Breast epithelium (tissue), 4 donors: ENCODE data around the gene SERPINA12. TPM values are rescaled to one million over a fixed set of nuclear protein-coding genes. Genes with fewer than 3 reads are reported as not detected.

Experiments
- DNase-seq, 2 donors: peaks; one replicate each; pipeline ENCODE4 v3.0.0-alpha.2; 2019; ENCODE audit warnings: low spot score in 2 of 2
- H3K27ac ChIP-seq, 2 donors: fragments of 200-600 bp; sonication (generic) in 1 of 2; one replicate each; pipeline ENCODE4 v1.5.1; 2016 to 2019; ENCODE audit warnings: mild to moderate bottlenecking in 1 of 2
- H3K27me3 ChIP-seq, 2 donors: fragments of 200-600 bp; sonication (generic) in 1 of 2; one replicate each; pipeline versions ENCODE4 v1.5.1 to v1.6.0; 2017 to 2019; ENCODE audit warnings: control low read depth in 1 of 2, mild to moderate bottlenecking in 1 of 2
- H3K36me3 ChIP-seq: fragments of 200-600 bp; one replicate; pipeline ENCODE4 v1.5.1; 2019
- H3K4me1 ChIP-seq, 2 donors: fragments of 200-600 bp; sonication (generic); one replicate each; pipeline ENCODE4 v1.5.1; 2016 to 2019; ENCODE audit warnings: control low read depth in 1 of 2
- H3K4me3 ChIP-seq, 3 donors: fragments of 200-600 bp; sonication (generic); 1 replicate in 2 of 3; 2 replicates in 1 of 3; pipeline ENCODE4 v1.5.1; 2016 to 2019; ENCODE audit warnings: mild to moderate bottlenecking in 3 of 3, moderate library complexity in 2 of 3
- H3K9me3 ChIP-seq, 2 donors: fragments of 200-600 bp; sonication (generic) in 1 of 2; one replicate each; pipeline ENCODE4 v1.5.1; 2016 to 2019; ENCODE audit warnings: control low read depth in 1 of 2
- CTCF ChIP-seq, 3 donors: fragments of 450-650 bp; IDR thresholded peaks; one replicate each; pipeline ENCODE4 v1.5.1; 2016 to 2017; ENCODE audit warnings: antibody characterized with exemption in 3 of 3, mild to moderate bottlenecking in 3 of 3, moderate library complexity in 3 of 3
- POLR2A ChIP-seq: fragments of 450-650 bp; IDR thresholded peaks from one replicate; pipeline ENCODE4 v1.6.1; 2016; ENCODE audit warnings: antibody characterized with exemption, mild to moderate bottlenecking, moderate library complexity
- POLR2AphosphoS5 ChIP-seq, 3 donors: sonication (generic); formaldehyde crosslinking; IDR thresholded peaks; one replicate each; pipeline ENCODE4 v1.6.1; 2017; ENCODE audit warnings: antibody characterized with exemption in 3 of 3
- intact Hi-C: fragments of 100-400 bp; cut with DNase I; formaldehyde crosslinking; loops from one replicate; pipeline ENCODE4 v1.15.1; 2023; ENCODE audit warnings: low total_unique reads
- total RNA-seq, 3 donors: library from RNA; depleted of rRNA; stranded (reverse); fragments of >200 nt; gene quantifications; one replicate each; pipeline ENCODE4 v1.1.0, GENCODE V29; 2016

Gene SERPINA12
- total RNA-seq, result not detected

- no peak for DNase-seq
- intact Hi-C loops, result no loop called here
- H3K27me3 ChIP-seq, result no peaks in the 10 kb centered on the region
These were observed at the start of gene SERPINA12 for GRCh38 chr14:94509356-94509755. Gene SERPINA12, minus strand, starts transcription at chr14:94509469. Its CDS starts 11,072 bp downstream, at chr14:94498397.

GRCh38 chr14:94558842-94559241 is 49.6 kb upstream of the SERPINA12 start:
- Histone ChIP-seq H3K27ac (no peak overlapping the region), H3K36me3 (no peaks in the 10 kb centered on the region), H3K4me1 (no peaks in the 10 kb centered on the region), H3K4me3 (no peak overlapping the region), H3K9me3 (peaks cover 0 to 3% of the 10 kb centered on the region in 2 donors), H3K27me3 (no peaks in the 10 kb centered on the region)
- TF ChIP-seq POLR2A (no peak), POLR2AphosphoS5 (IDR thresholded peaks at IDR 0.05) (no peak), CTCF (IDR thresholded peaks at IDR 0.05) (no peak)
- DNase-seq, result no peak
- intact Hi-C loops, result no loop called here

More at GRCh38 chr14:94509356-94509755, at the start of gene SERPINA12:
- Histone ChIP-seq H3K27ac (no peak within 1 kb of the TSS), H3K9me3 (no peaks in the 10 kb centered on the region), H3K4me1 (no peaks in the 10 kb centered on the region), H3K36me3 (no peaks in the 10 kb centered on the region), H3K4me3 (no peak within 1 kb of the TSS)
- no peak for TF ChIP-seq POLR2A
- TF ChIP-seq CTCF (IDR thresholded peaks at IDR 0.05), result no peak
- TF ChIP-seq POLR2AphosphoS5 (IDR thresholded peaks at IDR 0.05), result no peak

- no peak overlapping the region for H3K4me3 ChIP-seq
- no peak for DNase-seq
- no peaks in the 10 kb centered on the region for H3K36me3 ChIP-seq
- peaks cover 0 to 3% of the 10 kb centered on the region in 2 donors for H3K9me3 ChIP-seq
- no peak for TF ChIP-seq CTCF (IDR thresholded peaks at IDR 0.05)
- TF ChIP-seq POLR2AphosphoS5 (IDR thresholded peaks at IDR 0.05), result no peak
- no peak for TF ChIP-seq POLR2A
- H3K27ac ChIP-seq, result no peak overlapping the region
- H3K4me1 ChIP-seq, result no peaks in the 10 kb centered on the region
- intact Hi-C loops, result no loop called here
- H3K27me3 ChIP-seq, result no peaks in the 10 kb centered on the region
These were observed 48.1 kb upstream of the SERPINA12 start for GRCh38 chr14:94557327-94557726.

GRCh38 chr14:94555991-94556390 is 46.7 kb upstream of the SERPINA12 start:
- Histone ChIP-seq H3K4me1 (no peaks in the 10 kb centered on the region), H3K27me3 (no peaks in the 10 kb centered on the region), H3K27ac (no peak overlapping the region), H3K4me3 (no peak overlapping the region), H3K9me3 (peaks cover 0 to 3% of the 10 kb centered on the region in 2 donors), H3K36me3 (no peaks in the 10 kb centered on the region)
- intact Hi-C loops, result no loop called here
- TF ChIP-seq CTCF (IDR thresholded peaks at IDR 0.05) (no peak), POLR2AphosphoS5 (IDR thresholded peaks at IDR 0.05) (no peak), POLR2A (no peak)
- DNase-seq, result no peak

GRCh38 chr14:94550041-94550440 is 40.8 kb upstream of the SERPINA12 start:
- H3K27me3 ChIP-seq, result no peaks in the 10 kb centered on the region
- no peak overlapping the region for H3K4me3 ChIP-seq
- intact Hi-C loops, result loop anchor here (2.0 kb wide), 1 partner anchor 53 kb away; no protein-coding TSS in a partner anchor
- H3K27ac ChIP-seq, result no peak overlapping the region
- no peak for DNase-seq
- H3K36me3 ChIP-seq, result no peaks in the 10 kb centered on the region
- peaks cover 0 to 8% of the 10 kb centered on the region in 2 donors for H3K9me3 ChIP-seq
- TF ChIP-seq POLR2A (no peak), CTCF (IDR thresholded peaks at IDR 0.05) (no peak), POLR2AphosphoS5 (IDR thresholded peaks at IDR 0.05) (no peak)
- no peaks in the 10 kb centered on the region for H3K4me1 ChIP-seq
